Keratinocyte (primary cell): ENCODE measurements around the gene CSNK2A1. TPM values are rescaled to one million over a fixed set of nuclear protein-coding genes. Genes with fewer than 3 reads are reported as not detected.

Source experiments
- DNase-seq: peaks from one replicate; pipeline ENCODE4 v3.0.0-alpha.2; 2011; ENCODE audit warnings: low read depth, missing footprints, low spot score
- FAIRE-seq: peaks from 2 replicates; lab custom pipeline; 2011; peaks lifted over from hg19 to GRCh38; lab: Jason Lieb, UNC
- H2AFZ ChIP-seq: 2 replicates; pipeline ENCODE4 v1.6.0; 2012; ENCODE audit warnings: low read length, control low read depth, inconsistent platforms; ENCODE audit not compliant: control insufficient read depth
- H3K27ac ChIP-seq: 2 replicates; pipeline ENCODE4 v1.5.1; 2011; ENCODE audit warnings: low read length; ENCODE audit not compliant: control insufficient read depth, insufficient read depth
- H3K27me3 ChIP-seq: 3 replicates; pipeline ENCODE4 v1.6.0; 2011; ENCODE audit warnings: low read length; ENCODE audit not compliant: control insufficient read depth, insufficient read depth; ENCODE audit errors: extremely low read depth
- H3K36me3 ChIP-seq, 2 experiments: 2 replicates in 1 of 2; 3 replicates in 1 of 2; pipeline ENCODE4 v1.5.1; 2011; ENCODE audit warnings: low read length in 2 of 2, mild to moderate bottlenecking in 1 of 2; ENCODE audit not compliant: control insufficient read depth in 2 of 2, insufficient read depth in 2 of 2; ENCODE audit errors: extremely low read depth in 1 of 2
- H3K4me1 ChIP-seq: 3 replicates; pipeline ENCODE4 v1.5.1; 2011; ENCODE audit warnings: low read length; ENCODE audit not compliant: control insufficient read depth, insufficient read depth; ENCODE audit errors: extremely low read depth
- H3K4me2 ChIP-seq: 3 replicates; pipeline ENCODE4 v1.6.0; 2011; ENCODE audit warnings: low read depth, low read length; ENCODE audit not compliant: control insufficient read depth, insufficient read depth; ENCODE audit errors: extremely low read depth
- H3K4me3 ChIP-seq, 3 experiments: fragments of 200-600 bp in 1 of 3; sonication (generic) in 1 of 3; 2 replicates in 2 of 3; 3 replicates in 1 of 3; pipeline ENCODE4 v1.5.1; 2011 to 2016; ENCODE audit warnings: low read length in 3 of 3, mild to moderate bottlenecking in 3 of 3, control low read depth in 2 of 3, inconsistent platforms in 1 of 3, low read depth in 1 of 3, mixed read lengths in 1 of 3, mixed run types in 1 of 3, moderate library complexity in 1 of 3; ENCODE audit not compliant: control insufficient read depth in 2 of 3, insufficient read depth in 2 of 3; ENCODE audit errors: extremely low read depth in 1 of 3
- H3K79me2 ChIP-seq: 2 replicates; pipeline ENCODE4 v1.6.0; 2012; ENCODE audit warnings: low read length; ENCODE audit not compliant: control insufficient read depth, insufficient read depth
- H3K9ac ChIP-seq: 3 replicates; pipeline ENCODE4 v1.6.0; 2011; ENCODE audit warnings: low read length; ENCODE audit not compliant: control insufficient read depth, insufficient read depth; ENCODE audit errors: extremely low read depth
- H3K9me1 ChIP-seq: 3 replicates; pipeline ENCODE4 v1.6.0; 2011; ENCODE audit warnings: low read length; ENCODE audit not compliant: control insufficient read depth, insufficient read depth; ENCODE audit errors: extremely low read depth
- H3K9me3 ChIP-seq: 2 replicates; pipeline ENCODE4 v1.5.1; 2012; ENCODE audit warnings: low read depth, low read length; ENCODE audit not compliant: control insufficient read depth
- H4K20me1 ChIP-seq: 3 replicates; pipeline ENCODE4 v1.6.0; 2011; ENCODE audit warnings: low read length; ENCODE audit not compliant: control insufficient read depth, insufficient read depth; ENCODE audit errors: extremely low read depth
- EZH2 ChIP-seq: IDR thresholded peaks from one replicate; pipeline ENCODE4 v1.6.1; 2012; ENCODE audit warnings: inconsistent platforms, mild to moderate bottlenecking, low read length, moderate library complexity
- dilution Hi-C: fragments of 300-500 bp; cut with MboI; formaldehyde crosslinking; loops from one replicate; pipeline ENCODE4 v1.7.0; 2020; ENCODE audit warnings: low sequenced_read_pairs; ENCODE audit not compliant: extremely low pct_ligation_motif_present
- polyA plus RNA-seq, 5 experiments: library from polyadenylated mRNA; depleted of rRNA in 3 of 5; stranded (reverse) in 3 of 5; stranded (forward) in 1 of 5; unstranded in 1 of 5; fragments of >200 nt; gene quantifications; 1 replicate in 1 of 5; 2 replicates in 3 of 5; 3 replicates in 1 of 5; pipeline versions ENCODE4 v1.2.1 to v1.2.3, GENCODE V29; 2011 to 2012; ENCODE audit warnings: missing spikeins in 2 of 5, low read depth in 1 of 5, low replicate concordance in 1 of 5
- TF ChIP-seq, protein P1 (sequence below), 3 experiments: IDR thresholded peaks in 1 of 3; conservative IDR thresholded peaks in 1 of 3; optimal IDR thresholded peaks in 1 of 3; 2 replicates in 2 of 3; 3 replicates in 1 of 3; pipeline versions ENCODE3 to v1.5.1; 2011; ENCODE audit warnings: low read length in 3 of 3, mild to moderate bottlenecking in 3 of 3, moderate library complexity in 2 of 3, control low read depth in 1 of 3, inconsistent platforms in 1 of 3; ENCODE audit not compliant: insufficient read depth in 2 of 3; ENCODE audit errors: extremely low read depth in 1 of 3

The CSNK2A1 gene
- polyA plus RNA-seq, 1 donor (not counting 4 experiments of a cell fraction or from before 2014, with no cell fraction given): 122 TPM

DNA sequence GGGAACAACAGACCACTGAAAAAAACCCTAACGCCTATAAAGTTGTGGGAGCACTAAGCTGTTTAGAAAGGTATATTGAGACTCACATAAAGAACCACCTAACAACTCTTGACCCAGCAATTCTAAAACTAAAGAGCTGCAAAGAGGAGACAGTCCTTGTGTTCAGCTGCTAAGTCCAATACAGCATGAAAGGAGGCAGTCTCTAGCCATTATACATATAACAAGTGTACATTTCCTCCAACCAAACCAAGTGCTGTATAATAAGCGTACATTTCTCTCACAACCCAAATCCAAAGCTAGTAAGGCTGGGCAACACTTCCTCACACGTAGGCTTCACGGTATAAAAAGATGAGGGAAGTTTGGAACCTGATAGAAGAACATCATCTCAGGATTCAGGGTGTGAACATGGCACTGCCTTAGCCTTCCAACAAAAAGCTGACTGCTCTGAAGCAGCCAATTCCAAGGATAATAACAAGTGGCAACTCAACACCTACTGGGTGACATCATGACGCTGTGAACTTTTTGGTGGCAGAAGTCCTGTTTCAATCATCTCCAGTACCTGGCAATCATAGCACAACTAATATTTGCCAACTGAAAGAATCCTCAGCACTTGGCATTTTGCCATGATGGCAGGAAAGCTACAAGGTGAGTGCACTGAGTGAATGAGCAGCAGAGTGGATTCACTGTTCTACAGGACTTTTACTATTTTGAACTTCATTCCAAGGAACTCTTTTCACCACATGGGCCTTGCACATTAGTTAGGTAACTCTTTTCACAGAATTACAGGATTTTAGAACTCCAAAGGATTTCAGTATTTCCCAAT lies 97.9 kb downstream of the CSNK2A1 start:
- DNase-seq: no peak
- dilution Hi-C loops: no loop called here
- TF ChIP-seq, protein P1, sequence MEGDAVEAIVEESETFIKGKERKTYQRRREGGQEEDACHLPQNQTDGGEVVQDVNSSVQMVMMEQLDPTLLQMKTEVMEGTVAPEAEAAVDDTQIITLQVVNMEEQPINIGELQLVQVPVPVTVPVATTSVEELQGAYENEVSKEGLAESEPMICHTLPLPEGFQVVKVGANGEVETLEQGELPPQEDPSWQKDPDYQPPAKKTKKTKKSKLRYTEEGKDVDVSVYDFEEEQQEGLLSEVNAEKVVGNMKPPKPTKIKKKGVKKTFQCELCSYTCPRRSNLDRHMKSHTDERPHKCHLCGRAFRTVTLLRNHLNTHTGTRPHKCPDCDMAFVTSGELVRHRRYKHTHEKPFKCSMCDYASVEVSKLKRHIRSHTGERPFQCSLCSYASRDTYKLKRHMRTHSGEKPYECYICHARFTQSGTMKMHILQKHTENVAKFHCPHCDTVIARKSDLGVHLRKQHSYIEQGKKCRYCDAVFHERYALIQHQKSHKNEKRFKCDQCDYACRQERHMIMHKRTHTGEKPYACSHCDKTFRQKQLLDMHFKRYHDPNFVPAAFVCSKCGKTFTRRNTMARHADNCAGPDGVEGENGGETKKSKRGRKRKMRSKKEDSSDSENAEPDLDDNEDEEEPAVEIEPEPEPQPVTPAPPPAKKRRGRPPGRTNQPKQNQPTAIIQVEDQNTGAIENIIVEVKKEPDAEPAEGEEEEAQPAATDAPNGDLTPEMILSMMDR (optimal IDR thresholded peaks at IDR 0.05 in 1 of 3, IDR thresholded peaks at IDR 0.05 in 1 of 3, conservative IDR thresholded peaks at IDR 0.05 in 1 of 3; ENCODE audit: extremely low read depth in 1 of 3, insufficient read depth in 2 of 3, low read length in 3 of 3): no peak
- no peak for TF ChIP-seq EZH2
- no peak overlapping the region for H3K9ac ChIP-seq
- H3K9me1 ChIP-seq: no peaks in the 10 kb centered on the region
- no peaks in the 10 kb centered on the region for H3K4me1 ChIP-seq
- H4K20me1 ChIP-seq: peaks cover 3% of the 10 kb centered on the region
- H3K36me3 ChIP-seq: peaks cover 16 to 31% of the 10 kb centered on the region in 2 experiments
- H3K27ac ChIP-seq: no peak overlapping the region
- H2AFZ ChIP-seq: no peak overlapping the region
- no peak for FAIRE-seq
- H3K9me3 ChIP-seq: no peaks in the 10 kb centered on the region
- peaks cover 22% of the 10 kb centered on the region for H3K79me2 ChIP-seq
- H3K4me2 ChIP-seq: no peak overlapping the region
- H3K4me3 ChIP-seq: no peak overlapping the region
- H3K27me3 ChIP-seq: no peaks in the 10 kb centered on the region

DNA sequence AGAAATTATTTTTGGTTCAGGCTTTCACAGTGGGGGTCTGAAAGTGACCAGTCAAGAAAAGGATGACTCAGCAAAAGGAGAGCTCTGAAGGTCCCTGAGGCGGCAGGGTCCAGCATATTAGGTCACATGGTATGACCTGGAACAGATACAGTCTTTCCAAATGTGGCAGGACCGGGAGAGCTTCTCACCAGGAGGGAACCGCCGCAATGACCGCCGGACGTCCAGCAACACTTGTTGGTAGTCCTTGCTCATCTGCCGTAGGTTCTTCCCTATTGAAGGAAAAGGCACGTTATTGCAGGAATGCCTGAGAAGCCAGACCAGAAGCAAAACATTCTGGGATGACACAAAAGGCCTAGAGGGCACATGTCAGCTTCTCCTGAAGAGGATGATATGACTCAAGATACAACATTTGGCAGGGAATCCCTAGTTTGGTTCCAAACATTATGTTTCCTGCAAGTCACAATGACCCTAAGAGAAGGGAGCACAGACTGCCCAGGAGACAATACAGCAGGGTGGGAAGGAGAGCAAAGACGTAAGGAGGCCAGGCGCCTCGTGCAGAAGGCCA lies 98.6 kb downstream of the CSNK2A1 start:
- Histone ChIP-seq H3K36me3 (peaks cover 20 to 37% of the 10 kb centered on the region in 2 experiments), H3K4me3 (no peak overlapping the region), H3K4me2 (no peak overlapping the region), H3K79me2 (peaks cover 14% of the 10 kb centered on the region), H3K9me1 (no peaks in the 10 kb centered on the region), H4K20me1 (peaks cover 3% of the 10 kb centered on the region), H3K27ac (no peak overlapping the region), H2AFZ (no peak overlapping the region), H3K4me1 (no peaks in the 10 kb centered on the region), H3K9me3 (no peaks in the 10 kb centered on the region), H3K27me3 (no peaks in the 10 kb centered on the region), H3K9ac (no peak overlapping the region)
- dilution Hi-C loops: no loop called here
- no peak for TF ChIP-seq EZH2
- TF ChIP-seq, protein P1 (optimal IDR thresholded peaks at IDR 0.05 in 1 of 3, IDR thresholded peaks at IDR 0.05 in 1 of 3, conservative IDR thresholded peaks at IDR 0.05 in 1 of 3; ENCODE audit: extremely low read depth in 1 of 3, insufficient read depth in 2 of 3, low read length in 3 of 3): no peak
- DNase-seq: no peak
- peak; percentile 67 for FAIRE-seq
